Activated CD4-positive, alpha-beta T cell treated with anti-CD3 and anti-CD28 coated beads for 4 hours (primary cell): ENCODE results near the gene ZBTB44.
"Not testable (repeated sequence)": the region's sequence is repeated elsewhere in the genome, so short reads cannot be mapped to it uniquely, and the experiment has no call there.

Source experiments
- DNase-seq, 2 donors: peaks; one replicate each; pipeline ENCODE4 v3.0.0-alpha.2; 2020

The ZBTB44 gene

GRCh38 chr11:130246270-130246669, 68.4 kb downstream of the ZBTB44 start:
- no peak for DNase-seq

DNA sequence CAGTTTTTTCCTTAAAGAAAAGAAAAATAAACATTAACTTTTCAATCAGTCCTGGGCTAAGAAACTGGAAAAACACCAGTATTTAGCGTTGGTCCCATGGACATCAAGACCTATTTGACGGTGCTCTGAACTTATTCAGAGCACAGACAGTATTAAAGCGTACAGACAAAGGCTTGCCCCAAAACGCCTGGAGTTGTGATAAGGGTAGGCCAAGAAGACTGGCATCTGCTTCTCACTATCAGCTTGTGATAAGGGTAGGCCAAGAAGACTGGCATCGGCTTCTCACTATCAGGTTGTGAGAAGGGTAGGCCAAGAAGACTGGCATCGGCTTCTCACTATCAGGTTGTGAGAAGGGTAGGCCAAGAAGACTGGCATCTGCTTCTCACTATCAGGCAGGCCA, 69.3 kb downstream of the ZBTB44 start:
- DNase-seq = not testable (repeated sequence)

DNA sequence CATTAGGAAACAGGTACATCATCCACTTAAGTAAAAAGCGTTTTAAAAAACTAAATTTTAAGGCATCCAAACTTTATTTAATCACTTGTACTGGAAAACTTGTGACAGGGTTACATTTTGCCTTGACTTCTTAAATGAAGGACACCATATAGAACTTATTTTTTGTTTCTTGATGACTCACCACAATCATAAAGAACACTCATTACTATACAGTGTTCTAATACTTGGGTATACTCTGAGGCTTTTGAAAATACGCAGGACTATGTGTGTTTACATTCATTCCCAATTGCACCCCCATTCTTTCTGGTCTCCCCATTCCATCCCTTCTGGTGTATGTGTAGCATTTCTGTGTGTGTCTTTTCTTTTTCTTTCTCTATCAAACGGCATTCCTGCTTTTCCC, 69.9 kb downstream of the ZBTB44 start:
- no peak for DNase-seq

GRCh38 chr11:130243816-130244215, 70.9 kb downstream of the ZBTB44 start:
- no peak for DNase-seq

DNA sequence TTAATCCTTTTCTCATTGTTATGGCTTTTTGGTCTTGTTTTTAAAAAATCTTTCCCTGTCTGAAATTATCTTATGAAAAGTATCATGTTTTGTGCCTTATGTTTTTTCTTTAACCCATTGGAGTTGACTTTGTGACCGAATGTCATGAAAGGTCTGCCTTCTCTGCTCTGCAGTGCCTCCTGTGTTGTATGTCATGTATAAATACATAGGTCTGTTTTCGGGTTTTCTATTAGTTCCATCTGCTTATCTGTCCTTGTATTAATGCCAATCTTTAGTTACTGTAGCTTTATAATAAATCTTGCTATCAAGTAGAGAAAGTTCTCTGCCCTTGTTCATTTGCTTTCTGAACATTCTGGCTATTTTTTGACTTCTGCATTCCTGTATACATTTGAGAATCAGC, 73.0 kb downstream of the ZBTB44 start:
- no peak for DNase-seq

DNA sequence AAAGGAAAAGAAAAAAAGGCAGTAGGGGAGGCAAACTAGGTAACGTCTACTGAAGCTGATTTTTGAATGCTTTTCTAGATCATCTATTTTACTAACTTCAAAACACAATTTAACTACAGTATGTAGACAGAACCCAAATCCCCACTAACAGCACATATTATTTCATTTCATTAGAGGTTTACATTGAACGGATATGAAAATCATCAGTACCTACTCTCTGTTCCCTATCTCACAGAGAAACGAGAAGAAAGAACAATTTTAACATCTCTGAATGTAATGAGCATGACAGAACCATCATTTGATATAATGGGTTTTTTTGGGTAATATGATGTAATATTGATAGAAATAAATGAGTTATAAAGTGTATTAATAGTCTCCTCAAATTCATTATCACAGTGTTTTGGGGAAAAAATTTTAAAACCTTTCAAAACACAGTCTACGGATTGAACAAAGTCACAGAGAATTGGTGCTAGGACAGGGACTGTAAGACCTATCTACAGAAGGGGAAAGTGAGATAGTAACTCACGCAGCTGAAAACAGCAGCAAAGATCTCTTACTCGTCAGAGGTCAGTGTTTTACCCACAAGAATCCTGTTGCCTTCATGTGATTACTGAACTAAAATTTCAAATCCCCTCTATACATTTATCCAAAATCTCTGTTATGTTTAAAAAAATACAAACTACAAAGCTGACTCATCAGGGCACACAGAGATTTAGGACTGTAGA, 77.3 kb downstream of the ZBTB44 start:
- no peak for DNase-seq

- no peak for DNase-seq
Measured at GRCh38 chr11:130234315-130234714, 80.4 kb downstream of the ZBTB44 start.

GRCh38 chr11:130233888-130234287, 80.8 kb downstream of the ZBTB44 start:
- not testable (repeated sequence) for DNase-seq

GRCh38 chr11:130233486-130233885, 81.2 kb downstream of the ZBTB44 start:
- not testable (repeated sequence) for DNase-seq

DNA sequence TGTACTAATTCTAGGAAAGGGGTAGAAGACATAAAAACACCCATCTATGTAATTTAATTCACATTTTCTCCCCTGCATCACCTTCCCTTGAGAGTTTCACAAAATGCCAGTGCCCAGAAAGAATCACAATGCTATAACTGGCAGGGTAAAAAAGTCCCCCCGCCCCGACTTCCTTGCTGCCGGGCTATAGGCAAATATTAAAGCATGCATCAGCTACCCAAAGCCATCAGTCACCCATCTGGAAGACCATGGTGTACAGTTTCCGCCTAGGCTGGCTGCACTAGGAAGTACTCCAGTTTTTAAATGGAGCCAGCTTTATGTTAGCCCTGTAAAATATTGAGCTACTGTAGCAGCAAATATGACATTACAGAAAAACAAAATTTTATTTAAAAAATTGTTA, 87.3 kb downstream of the ZBTB44 start:
- no peak for DNase-seq

DNA sequence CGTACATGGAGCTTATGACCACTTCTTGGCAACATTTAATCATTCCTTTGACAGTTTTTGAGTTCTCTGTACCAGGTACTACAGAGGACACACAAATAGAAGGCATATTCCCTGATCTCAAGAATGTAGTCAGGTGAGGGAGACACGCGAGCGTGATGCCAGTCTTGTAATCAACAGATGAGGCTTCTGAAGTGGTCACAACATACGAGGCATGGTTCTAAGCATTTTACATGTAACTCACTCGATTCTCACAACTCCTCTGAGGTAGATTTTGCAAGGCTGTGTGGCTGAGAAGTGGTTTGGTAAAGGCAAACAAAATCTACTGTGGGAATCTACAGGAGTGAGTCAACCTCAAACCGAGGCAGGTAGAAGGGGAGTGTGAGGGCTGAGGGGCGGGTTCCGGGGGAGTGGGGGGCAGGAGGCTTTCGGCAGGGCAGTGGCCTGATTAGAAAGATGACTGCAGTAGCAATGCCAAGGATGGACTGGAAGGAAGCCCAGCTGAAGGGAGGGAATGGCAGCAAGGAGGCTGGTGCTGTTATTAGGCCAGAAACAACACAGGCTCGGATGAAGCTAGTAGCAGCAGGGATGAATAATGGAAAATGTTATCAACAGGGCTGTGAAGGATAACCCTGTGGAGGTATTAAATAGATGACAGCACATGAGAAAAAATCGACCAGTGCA, 91.3 kb downstream of the ZBTB44 start:
- no peak for DNase-seq

DNA sequence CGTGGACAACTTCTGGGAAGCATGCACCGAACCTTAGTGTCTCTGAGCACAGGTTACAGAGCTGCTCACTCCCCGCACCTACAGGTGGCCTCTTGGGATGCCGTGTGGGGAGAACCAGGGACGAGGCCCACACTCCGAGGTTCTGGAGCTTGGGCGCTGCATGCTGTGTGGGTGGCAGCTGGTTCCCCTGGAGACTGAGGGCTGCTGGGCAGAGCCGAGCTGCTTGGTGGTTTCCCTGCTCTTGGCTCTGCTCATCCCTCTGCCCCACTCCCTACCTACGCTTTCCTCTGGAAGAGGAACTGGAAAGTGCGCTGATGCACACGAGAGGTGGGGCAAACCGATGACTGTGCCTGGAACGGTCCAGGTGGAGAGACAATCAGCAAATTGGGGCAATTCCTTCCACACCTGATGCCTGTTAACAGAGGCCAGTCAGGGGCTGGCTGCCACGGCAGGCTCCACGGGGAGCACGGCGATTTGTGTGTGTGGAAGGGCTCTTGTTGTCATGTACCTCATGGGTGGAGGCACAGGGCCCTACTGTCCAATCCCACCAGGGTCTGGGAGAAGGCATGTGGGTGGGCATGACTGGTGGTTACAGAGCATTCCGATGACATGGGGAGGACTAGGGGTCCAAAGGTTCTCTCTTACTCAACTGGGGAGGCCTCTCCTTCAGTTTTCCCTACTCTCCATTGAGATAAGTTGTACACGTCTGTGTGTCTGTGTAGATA, 94.2 kb downstream of the ZBTB44 start:
- no peak for DNase-seq

DNA sequence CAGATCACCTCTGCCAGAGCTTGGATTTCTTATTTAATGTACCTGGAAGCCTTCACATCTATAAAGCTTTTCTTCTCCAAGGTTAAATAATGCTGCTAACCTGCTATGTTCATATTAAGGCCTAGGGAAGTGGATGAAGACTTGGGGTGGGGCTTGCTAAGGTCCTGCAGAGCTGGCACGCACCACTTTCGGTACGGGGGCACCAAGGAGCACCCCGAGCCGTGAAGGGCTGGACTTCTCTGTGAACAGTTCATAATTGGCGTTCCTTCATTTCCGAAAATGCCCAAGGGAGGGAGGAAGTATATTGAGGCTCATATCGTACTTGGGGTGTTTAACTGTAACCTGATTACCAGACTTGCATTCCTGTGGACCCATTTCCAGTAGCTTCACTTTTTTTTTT, 95.6 kb downstream of the ZBTB44 start:
- no peak for DNase-seq

DNA sequence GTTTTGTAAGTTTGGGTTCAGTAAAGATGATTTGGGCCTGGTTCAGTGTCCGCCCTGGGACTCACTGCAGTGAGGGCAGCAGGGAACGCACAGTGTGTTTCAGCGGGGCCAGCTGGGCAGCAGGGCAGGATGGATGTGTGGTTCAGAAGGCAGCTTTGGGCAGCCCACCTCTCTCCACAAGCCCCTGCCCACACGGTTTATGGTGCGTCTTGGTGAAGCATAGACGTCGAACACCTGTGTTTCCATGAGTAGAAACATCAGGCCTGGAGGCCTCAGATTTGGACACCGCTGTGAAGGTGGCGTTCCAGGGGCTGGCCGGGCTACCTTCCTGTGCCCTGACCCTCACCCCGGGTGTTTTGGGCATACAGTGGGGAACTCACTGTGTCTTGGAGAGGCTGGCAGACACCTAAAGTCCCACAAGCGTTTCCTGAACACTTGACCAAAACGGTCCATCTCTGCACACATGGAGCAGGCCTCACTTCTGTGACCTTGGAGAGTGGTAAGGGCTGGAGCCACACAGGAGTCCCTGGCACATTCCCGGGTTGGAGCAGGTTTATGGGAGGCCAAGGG, 96.1 kb downstream of the ZBTB44 start:
- no peak for DNase-seq

GRCh38 chr11:130217133-130218031, 97.3 kb downstream of the ZBTB44 start:
- no peak for DNase-seq

DNA sequence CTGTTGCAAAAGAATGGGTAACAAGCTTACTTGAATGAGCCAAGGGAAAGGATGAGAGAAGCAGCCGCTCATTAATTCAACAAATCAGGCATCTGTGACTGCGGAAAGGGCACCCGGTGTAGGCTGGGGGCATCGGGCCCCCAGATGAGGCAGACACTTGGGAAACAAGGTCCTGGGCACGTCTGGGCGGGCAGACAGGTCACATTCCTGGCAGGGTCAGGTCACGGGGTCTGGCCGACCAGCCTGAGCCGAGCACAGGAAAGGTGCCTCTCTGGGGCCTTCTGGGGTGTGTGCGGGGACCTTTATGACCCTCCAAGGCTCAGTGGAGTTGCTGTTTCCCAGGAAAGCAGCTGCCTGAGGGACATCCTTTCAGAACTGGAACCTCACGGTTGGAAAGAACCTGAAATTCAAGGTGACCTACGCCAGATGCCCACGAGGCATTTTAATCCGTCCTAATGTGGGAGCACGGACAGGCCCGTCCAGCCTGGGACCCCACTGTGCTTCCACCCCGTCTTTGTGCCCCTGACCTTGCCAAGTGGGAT, 98.1 kb downstream of the ZBTB44 start:
- no peak for DNase-seq

GRCh38 chr11:130216221-130216550, 98.5 kb downstream of the ZBTB44 start:
- no peak for DNase-seq

DNA sequence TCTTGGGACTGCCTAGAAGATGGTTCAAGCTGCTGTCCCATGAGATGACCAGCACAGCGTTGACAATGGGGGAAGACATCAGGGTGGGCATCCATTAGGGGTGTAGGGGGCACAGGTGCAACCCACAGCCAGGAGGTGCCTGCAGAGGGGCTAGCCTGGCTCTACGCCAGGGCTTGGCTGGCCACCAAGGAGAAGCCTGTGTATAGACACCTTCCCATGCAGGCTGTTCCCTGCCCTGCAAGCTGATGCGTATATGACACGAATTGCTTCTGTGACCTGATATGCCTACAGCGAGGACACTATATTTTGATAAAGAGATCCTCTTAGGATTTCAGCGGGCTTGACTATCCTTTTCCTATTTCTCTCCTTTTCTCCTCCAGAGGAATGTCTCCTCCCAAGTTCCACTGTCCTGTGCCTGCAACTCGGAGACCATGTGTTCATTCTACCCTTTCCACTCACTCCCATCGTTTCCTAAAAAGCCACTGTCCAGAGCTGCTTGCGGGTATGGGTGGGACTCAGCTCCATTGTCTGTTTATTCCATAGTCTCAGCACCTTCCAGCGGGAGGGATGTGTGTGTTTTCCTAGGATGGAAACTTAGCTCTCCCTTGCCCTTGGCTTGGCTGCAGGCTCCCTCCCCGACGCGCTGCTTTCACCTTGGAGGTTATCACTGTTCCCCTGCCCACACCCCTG, 99.0 kb downstream of the ZBTB44 start:
- DNase-seq = no peak

- no peak for DNase-seq
Measured at GRCh38 chr11:130214861-130215530, 99.7 kb downstream of the ZBTB44 start.

DNA sequence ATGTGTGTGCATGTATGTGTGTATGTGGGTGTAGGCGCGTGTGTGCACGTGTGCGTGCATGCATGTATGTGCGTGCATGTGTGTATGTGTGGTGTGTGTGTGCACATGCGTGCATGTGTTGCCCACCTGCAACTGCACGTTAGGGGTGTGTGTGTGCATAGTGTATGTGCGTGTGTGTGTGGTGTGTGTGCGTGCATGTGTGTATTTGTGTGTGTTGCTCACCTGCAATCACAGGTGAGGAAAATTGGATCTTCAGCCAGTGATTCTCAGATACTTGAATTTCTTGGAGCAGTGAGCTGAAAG, 100.8 kb downstream of the ZBTB44 start:
- no peak for DNase-seq
